ENCODE measurements around the gene NAXD. TPM values are rescaled to one million over a fixed set of nuclear protein-coding genes. Genes with fewer than 3 reads are reported as not detected.
"Not testable (repeated sequence)": the region's sequence is repeated elsewhere in the genome, so short reads cannot be mapped to it uniquely, and the experiment has no call there.

The NAXD gene
- total RNA-seq (19.6 TPM), polyA plus RNA-seq (ENCODE audit: insufficient read depth in 1 of 8, insufficient read length in 8 of 8, low replicate concordance in 1 of 8) (10 to 100 TPM; 26.5 to 32.3 (median 27.8) TPM)
- long read RNA-seq, donor 1, partial matches to known transcripts, result 8 of 9 reads
- long read RNA-seq, donor 1, other reads (novel, unspliced or antisense), result 0 of 9 reads
- long read RNA-seq, donor 2, result 0 reads
- long read RNA-seq, donor 3, partial matches to known transcripts, result 0 of 13 reads
- long read RNA-seq, donor 3, other reads (novel, unspliced or antisense), result 12 of 13 reads
- long read RNA-seq, donor 4, partial matches to known transcripts, result 5 of 6 reads
- long read RNA-seq, donor 4, other reads (novel, unspliced or antisense), result 0 of 6 reads
- long read RNA-seq, donor 5, partial matches to known transcripts, result 0 of 17 reads
- long read RNA-seq, donor 5, other reads (novel, unspliced or antisense), result 15 of 17 reads
- long read RNA-seq, donor 6, partial matches to known transcripts, result 0 of 6 reads
- long read RNA-seq, donor 6, other reads (novel, unspliced or antisense), result 6 of 6 reads
- long read RNA-seq, donor 7, partial matches to known transcripts, result 0 of 9 reads
- long read RNA-seq, donor 7, other reads (novel, unspliced or antisense), result 9 of 9 reads
- long read RNA-seq, donor 8, result 0 reads
- long read RNA-seq, donor 9, result 0 reads
- long read RNA-seq, donor 10, partial matches to known transcripts, result 5 of 5 reads
- long read RNA-seq, donor 10, other reads (novel, unspliced or antisense), result 0 of 5 reads
- long read RNA-seq, donor 11, result 0 reads

GRCh38 chr13:110615322-110616102 lies at the start of gene NAXD:
Gene NAXD, plus strand, starts transcription at chr13:110615545. Its CDS starts 57 bp downstream, at chr13:110615602.
- Histone ChIP-seq H3K4me1 (ENCODE audit: control insufficient read depth, insufficient read depth, low read length) (peaks cover 18% of the 10 kb centered on the region), H3K4me3 (ENCODE audit: low read length) (peak within 1 kb of the TSS; percentile 78), H3K27me3 (ENCODE audit: control insufficient read depth, insufficient read depth, low read length) (peaks cover 9% of the 10 kb centered on the region), H3K36me3 (ENCODE audit: control insufficient read depth, insufficient read depth, low read length) (no peaks in the 10 kb centered on the region), H3K9me3 (replicated peaks; ENCODE audit: control insufficient read depth, low read depth, low read length) (no peaks in the 10 kb centered on the region), H3K27ac (ENCODE audit: low read length) (peak within 1 kb of the TSS; percentile 86)
- WGBS (ENCODE audit: insufficient coverage), result 1% methylated on average over 95 of the region's 95 CpGs
- peak; percentile 98 for DNase-seq

GRCh38 chr13:110566171-110566570 lies 49.2 kb upstream of the NAXD start:
- Histone ChIP-seq H3K4me1 (ENCODE audit: control insufficient read depth, insufficient read depth, low read length) (peaks cover 6% of the 10 kb centered on the region), H3K9me3 (replicated peaks; ENCODE audit: control insufficient read depth, low read depth, low read length) (no peaks in the 10 kb centered on the region), H3K4me3 (ENCODE audit: low read length) (no peak overlapping the region), H3K27ac (ENCODE audit: low read length) (no peak overlapping the region), H3K36me3 (ENCODE audit: control insufficient read depth, insufficient read depth, low read length) (no peaks in the 10 kb centered on the region), H3K27me3 (ENCODE audit: control insufficient read depth, insufficient read depth, low read length) (peaks cover 19% of the 10 kb centered on the region)
- whole genome bisulfite sequencing (ENCODE audit: insufficient coverage), result 82% methylated on average over 3 of the region's 9 CpGs
- no peak for DNase-seq

GRCh38 chr13:110568612-110569011 lies 46.7 kb upstream of the NAXD start:
- no peaks in the 10 kb centered on the region for H3K36me3 ChIP-seq (ENCODE audit: control insufficient read depth, insufficient read depth, low read length)
- DNase-seq, result no peak
- no peaks in the 10 kb centered on the region for H3K4me1 ChIP-seq (ENCODE audit: control insufficient read depth, insufficient read depth, low read length)
- H3K27ac ChIP-seq (ENCODE audit: low read length), result no peak overlapping the region
- no peaks in the 10 kb centered on the region for H3K9me3 ChIP-seq (replicated peaks; ENCODE audit: control insufficient read depth, low read depth, low read length)
- peaks cover 30% of the 10 kb centered on the region for H3K27me3 ChIP-seq (ENCODE audit: control insufficient read depth, insufficient read depth, low read length)
- 100% methylated on average over 3 of the region's 3 CpGs for WGBS (ENCODE audit: insufficient coverage)
- H3K4me3 ChIP-seq (ENCODE audit: low read length), result no peak overlapping the region

- not testable (repeated sequence) for H3K27ac ChIP-seq (ENCODE audit: low read length); H3K9me3 ChIP-seq (replicated peaks; ENCODE audit: control insufficient read depth, low read depth, low read length); H3K4me1 ChIP-seq (ENCODE audit: control insufficient read depth, insufficient read depth, low read length); H3K4me3 ChIP-seq (ENCODE audit: low read length); H3K36me3 ChIP-seq (ENCODE audit: control insufficient read depth, insufficient read depth, low read length); DNase-seq
- H3K27me3 ChIP-seq (ENCODE audit: control insufficient read depth, insufficient read depth, low read length), result peaks cover 36% of the 10 kb centered on the region
- 65% methylated on average over 4 of the region's 7 CpGs for WGBS (ENCODE audit: insufficient coverage)
Observed at GRCh38 chr13:110569962-110570361, 45.4 kb upstream of the NAXD start.

GRCh38 chr13:110570886-110571285 lies 44.5 kb upstream of the NAXD start:
- WGBS (ENCODE audit: insufficient coverage), result 28% methylated on average over 4 of the region's 10 CpGs
- DNase-seq, result no peak
- Histone ChIP-seq H3K4me3 (ENCODE audit: low read length) (no peak overlapping the region), H3K36me3 (ENCODE audit: control insufficient read depth, insufficient read depth, low read length) (no peaks in the 10 kb centered on the region), H3K9me3 (replicated peaks; ENCODE audit: control insufficient read depth, low read depth, low read length) (no peaks in the 10 kb centered on the region), H3K4me1 (ENCODE audit: control insufficient read depth, insufficient read depth, low read length) (no peaks in the 10 kb centered on the region), H3K27me3 (ENCODE audit: control insufficient read depth, insufficient read depth, low read length) (peaks cover 45% of the 10 kb centered on the region), H3K27ac (ENCODE audit: low read length) (no peak overlapping the region)

- no peak for DNase-seq
Observed at GRCh38 chr13:110571896-110572777, 43.2 kb upstream of the NAXD start.

GRCh38 chr13:110572778-110573118 lies 42.6 kb upstream of the NAXD start:
- Histone ChIP-seq H3K9me3 (replicated peaks; ENCODE audit: control insufficient read depth, low read depth, low read length) (no peaks in the 10 kb centered on the region), H3K27ac (ENCODE audit: low read length) (no peak overlapping the region), H3K4me1 (ENCODE audit: control insufficient read depth, insufficient read depth, low read length) (no peaks in the 10 kb centered on the region), H3K4me3 (ENCODE audit: low read length) (no peak overlapping the region), H3K27me3 (ENCODE audit: control insufficient read depth, insufficient read depth, low read length) (peaks cover 47% of the 10 kb centered on the region), H3K36me3 (ENCODE audit: control insufficient read depth, insufficient read depth, low read length) (no peaks in the 10 kb centered on the region)
- DNase-seq, result no peak
- no CpG with 5 or more reads among the region's 2 CpGs for WGBS (ENCODE audit: insufficient coverage)

More at GRCh38 chr13:110571896-110572777, 43.2 kb upstream of the NAXD start:
- 79% methylated on average over 17 of the region's 20 CpGs for WGBS (ENCODE audit: insufficient coverage)
- H3K36me3 ChIP-seq (ENCODE audit: control insufficient read depth, insufficient read depth, low read length), result no peaks in the 10 kb centered on the region
- H3K27ac ChIP-seq (ENCODE audit: low read length), result no peak overlapping the region
- H3K4me1 ChIP-seq (ENCODE audit: control insufficient read depth, insufficient read depth, low read length), result no peaks in the 10 kb centered on the region
- peaks cover 47% of the 10 kb centered on the region for H3K27me3 ChIP-seq (ENCODE audit: control insufficient read depth, insufficient read depth, low read length)
- H3K9me3 ChIP-seq (replicated peaks; ENCODE audit: control insufficient read depth, low read depth, low read length), result no peaks in the 10 kb centered on the region
- no peak overlapping the region for H3K4me3 ChIP-seq (ENCODE audit: low read length)

- no peaks in the 10 kb centered on the region for H3K36me3 ChIP-seq (ENCODE audit: control insufficient read depth, insufficient read depth, low read length)
- no peak for DNase-seq
- H3K4me3 ChIP-seq (ENCODE audit: low read length), result no peak overlapping the region
- peaks cover 44% of the 10 kb centered on the region for H3K27me3 ChIP-seq (ENCODE audit: control insufficient read depth, insufficient read depth, low read length)
- no peaks in the 10 kb centered on the region for H3K4me1 ChIP-seq (ENCODE audit: control insufficient read depth, insufficient read depth, low read length)
- 36% methylated on average over 6 of the region's 9 CpGs for WGBS (ENCODE audit: insufficient coverage)
- no peaks in the 10 kb centered on the region for H3K9me3 ChIP-seq (replicated peaks; ENCODE audit: control insufficient read depth, low read depth, low read length)
- H3K27ac ChIP-seq (ENCODE audit: low read length), result no peak overlapping the region
Observed at GRCh38 chr13:110574161-110574560, 41.2 kb upstream of the NAXD start.

- no peak for DNase-seq
- 39% methylated on average over 13 of the region's 15 CpGs for WGBS (ENCODE audit: insufficient coverage)
- no peak overlapping the region for H3K27ac ChIP-seq (ENCODE audit: low read length)
Observed at GRCh38 chr13:110575322-110576069, 39.8 kb upstream of the NAXD start.

More at GRCh38 chr13:110575322-110576069, 39.8 kb upstream of the NAXD start:
- H3K4me1 ChIP-seq (ENCODE audit: control insufficient read depth, insufficient read depth, low read length), result no peaks in the 10 kb centered on the region
- H3K36me3 ChIP-seq (ENCODE audit: control insufficient read depth, insufficient read depth, low read length), result no peaks in the 10 kb centered on the region
- H3K27me3 ChIP-seq (ENCODE audit: control insufficient read depth, insufficient read depth, low read length), result peaks cover 44% of the 10 kb centered on the region
- H3K4me3 ChIP-seq (ENCODE audit: low read length), result no peak overlapping the region
- H3K9me3 ChIP-seq (replicated peaks; ENCODE audit: control insufficient read depth, low read depth, low read length), result no peaks in the 10 kb centered on the region
